Measurements from ENCODE around the gene PRKN.

Gene PRKN

GRCh38 chr6:162069995-162070394 is 657.6 kb downstream of the PRKN start:
- no peak for TF ChIP-seq CTCF (IDR thresholded peaks at IDR 0.05)
- Histone ChIP-seq H3K27me3 (no peaks in the 10 kb centered on the region), H3K4me1 (no peaks in the 10 kb centered on the region), H3K27ac (no peak overlapping the region), H3K36me3 (no peaks in the 10 kb centered on the region), H3K9me3 (peaks cover 0 to 7% (median 6%) of the 10 kb centered on the region in 3 donors), H3K4me3 (no peak overlapping the region)
- no peak for DNase-seq
- intact Hi-C loops (cut with DNase I; ENCODE audit: low total_unique reads): no loop called here

- Histone ChIP-seq H3K27me3 (no peaks in the 10 kb centered on the region), H3K27ac (no peak overlapping the region), H3K4me1 (no peaks in the 10 kb centered on the region), H3K36me3 (no peaks in the 10 kb centered on the region), H3K9me3 (peaks cover 0 to 7% (median 6%) of the 10 kb centered on the region in 3 donors), H3K4me3 (no peak overlapping the region)
- DNase-seq: no peak
- intact Hi-C loops (cut with DNase I; ENCODE audit: low total_unique reads): no loop called here
- no peak for TF ChIP-seq CTCF (IDR thresholded peaks at IDR 0.05)
Observed at GRCh38 chr6:162068340-162068739, 659.2 kb downstream of the PRKN start.

- H3K27ac ChIP-seq: no peak overlapping the region
- DNase-seq: no peak
- H3K4me3 ChIP-seq: no peak overlapping the region
- no peak for TF ChIP-seq CTCF (IDR thresholded peaks at IDR 0.05)
- H3K27me3 ChIP-seq: no peaks in the 10 kb centered on the region
- H3K9me3 ChIP-seq: peaks cover 0 to 7% (median 0%) of the 10 kb centered on the region in 3 donors
- peaks cover 0 to 26% (median 4%) of the 10 kb centered on the region in 4 donors for H3K4me1 ChIP-seq
- intact Hi-C loops (cut with DNase I; ENCODE audit: low total_unique reads): no loop called here
- no peaks in the 10 kb centered on the region for H3K36me3 ChIP-seq
Observed at GRCh38 chr6:162063666-162064065, 663.9 kb downstream of the PRKN start.

GRCh38 chr6:162058281-162058875 is 669.2 kb downstream of the PRKN start:
- no peak for DNase-seq
- H3K4me3 ChIP-seq: no peak overlapping the region
- no peak for TF ChIP-seq CTCF (IDR thresholded peaks at IDR 0.05)
- H3K4me1 ChIP-seq: peaks cover 0 to 26% (median 4%) of the 10 kb centered on the region in 4 donors
- H3K36me3 ChIP-seq: no peaks in the 10 kb centered on the region
- no peaks in the 10 kb centered on the region for H3K9me3 ChIP-seq
- intact Hi-C loops (cut with DNase I; ENCODE audit: low total_unique reads): no loop called here
- H3K27ac ChIP-seq: no peak overlapping the region
- no peaks in the 10 kb centered on the region for H3K27me3 ChIP-seq

GRCh38 chr6:162056745-162057144 is 670.8 kb downstream of the PRKN start:
- no peak for TF ChIP-seq CTCF (IDR thresholded peaks at IDR 0.05)
- H3K9me3 ChIP-seq: no peaks in the 10 kb centered on the region
- H3K27ac ChIP-seq: no peak overlapping the region
- H3K4me3 ChIP-seq: no peak overlapping the region
- H3K36me3 ChIP-seq: no peaks in the 10 kb centered on the region
- H3K27me3 ChIP-seq: no peaks in the 10 kb centered on the region
- peaks cover 0 to 20% (median 4%) of the 10 kb centered on the region in 4 donors for H3K4me1 ChIP-seq
- DNase-seq: no peak
- intact Hi-C loops (cut with DNase I; ENCODE audit: low total_unique reads): no loop called here

GRCh38 chr6:162056061-162056460 is 671.5 kb downstream of the PRKN start:
- DNase-seq: no peak
- H3K27me3 ChIP-seq: no peaks in the 10 kb centered on the region
- H3K4me3 ChIP-seq: no peak overlapping the region
- no peaks in the 10 kb centered on the region for H3K36me3 ChIP-seq
- intact Hi-C loops (cut with DNase I; ENCODE audit: low total_unique reads): no loop called here
- H3K9me3 ChIP-seq: no peaks in the 10 kb centered on the region
- peaks cover 0 to 13% (median 1%) of the 10 kb centered on the region in 4 donors for H3K4me1 ChIP-seq
- H3K27ac ChIP-seq: no peak overlapping the region
- no peak for TF ChIP-seq CTCF (IDR thresholded peaks at IDR 0.05)

All from tibial artery (tissue), 4 donors.